GM12891 (cell line): Measurements from ENCODE around the gene TTK.

Experiments
- POLR2A ChIP-seq: IDR thresholded peaks from 2 replicates; pipeline ENCODE4 v1.6.1; 2011; ENCODE audit warnings: low read depth, low read length, control low read depth
- POLR2AphosphoS5 ChIP-seq: IDR thresholded peaks from 2 replicates; pipeline ENCODE4 v1.6.1; 2011; ENCODE audit warnings: low read depth, low read length, control low read depth
- POU2F2 ChIP-seq: IDR thresholded peaks from 2 replicates; pipeline ENCODE4 v1.6.1; 2011; ENCODE audit warnings: low read depth, mild to moderate bottlenecking, control low read depth, low read length, moderate library complexity
- SPI1 ChIP-seq: IDR thresholded peaks from 2 replicates; pipeline ENCODE4 v1.6.1; 2011; ENCODE audit warnings: low read depth, low read length, control low read depth
- TAF1 ChIP-seq: IDR thresholded peaks from 2 replicates; pipeline ENCODE4 v1.6.1; 2011; ENCODE audit warnings: low read depth, low read length, control low read depth

DNA sequence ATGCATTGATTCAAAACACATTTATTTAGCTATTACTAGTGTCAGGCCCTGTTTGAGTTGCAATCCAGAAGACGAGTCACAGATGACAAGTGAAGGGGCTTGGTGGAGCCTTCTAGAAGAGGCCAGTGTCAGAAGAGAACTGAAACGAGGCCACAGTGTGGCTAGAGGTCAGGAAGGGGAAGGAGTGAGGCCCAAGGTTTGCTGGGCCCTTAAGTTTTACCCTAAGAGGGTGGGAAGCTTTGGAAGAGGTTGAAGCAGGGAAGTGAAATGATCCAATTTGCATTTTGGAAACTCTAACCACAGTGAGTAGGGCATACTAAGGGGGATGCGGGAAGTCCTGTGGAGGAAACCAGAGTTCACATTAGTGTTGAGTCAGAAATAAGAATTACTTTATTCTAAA lies 25.0 kb downstream of the TTK start:
- TF ChIP-seq TAF1 (no peak), POLR2AphosphoS5 (no peak), POLR2A (no peak), POU2F2 (no peak), SPI1 (peak; percentile 38)
